Lower leg skin (tissue), 3 donors: Measurements from ENCODE around the gene METTL8.

ENCODE experiments used
- POLR2A ChIP-seq, 2 donors: fragments of 450-650 bp; IDR thresholded peaks; one replicate each; pipeline ENCODE4 v1.6.1; 2016 to 2017; ENCODE audit warnings: antibody characterized with exemption in 2 of 2, mild to moderate bottlenecking in 1 of 2, moderate library complexity in 1 of 2
- TF ChIP-seq, protein P1 (sequence below), 3 donors: fragments of 450-650 bp; IDR thresholded peaks; one replicate each; pipeline ENCODE4 v1.5.1; 2016; ENCODE audit warnings: antibody characterized with exemption in 3 of 3, mild to moderate bottlenecking in 3 of 3, moderate library complexity in 2 of 3

DNA sequence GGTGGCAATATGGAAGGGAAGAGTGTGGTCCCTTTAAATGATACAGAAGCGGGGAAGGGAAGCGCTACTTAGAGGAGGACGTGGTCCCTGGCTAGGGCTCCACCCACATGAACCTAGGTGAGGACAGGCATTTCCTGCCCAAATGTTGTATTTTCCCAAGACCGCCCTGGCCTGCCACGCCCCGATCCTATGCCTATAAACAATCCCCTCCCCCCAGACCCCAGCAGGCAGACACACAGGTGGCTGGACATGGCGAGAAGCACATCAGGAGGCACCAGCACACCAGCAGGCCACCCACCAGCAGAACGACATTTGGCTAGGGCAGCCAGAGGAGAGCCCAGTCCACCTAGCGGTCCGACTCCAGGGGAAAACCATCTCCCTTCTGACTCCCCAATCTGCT is 47.2 kb downstream of the METTL8 start:
- TF ChIP-seq, protein P1, sequence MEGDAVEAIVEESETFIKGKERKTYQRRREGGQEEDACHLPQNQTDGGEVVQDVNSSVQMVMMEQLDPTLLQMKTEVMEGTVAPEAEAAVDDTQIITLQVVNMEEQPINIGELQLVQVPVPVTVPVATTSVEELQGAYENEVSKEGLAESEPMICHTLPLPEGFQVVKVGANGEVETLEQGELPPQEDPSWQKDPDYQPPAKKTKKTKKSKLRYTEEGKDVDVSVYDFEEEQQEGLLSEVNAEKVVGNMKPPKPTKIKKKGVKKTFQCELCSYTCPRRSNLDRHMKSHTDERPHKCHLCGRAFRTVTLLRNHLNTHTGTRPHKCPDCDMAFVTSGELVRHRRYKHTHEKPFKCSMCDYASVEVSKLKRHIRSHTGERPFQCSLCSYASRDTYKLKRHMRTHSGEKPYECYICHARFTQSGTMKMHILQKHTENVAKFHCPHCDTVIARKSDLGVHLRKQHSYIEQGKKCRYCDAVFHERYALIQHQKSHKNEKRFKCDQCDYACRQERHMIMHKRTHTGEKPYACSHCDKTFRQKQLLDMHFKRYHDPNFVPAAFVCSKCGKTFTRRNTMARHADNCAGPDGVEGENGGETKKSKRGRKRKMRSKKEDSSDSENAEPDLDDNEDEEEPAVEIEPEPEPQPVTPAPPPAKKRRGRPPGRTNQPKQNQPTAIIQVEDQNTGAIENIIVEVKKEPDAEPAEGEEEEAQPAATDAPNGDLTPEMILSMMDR (IDR thresholded peaks at IDR 0.05), result no peak
- no peak for TF ChIP-seq POLR2A (IDR thresholded peaks at IDR 0.05)
